Trophoblast cell (in vitro differentiated cells and primary cell): ENCODE results near the gene OSBPL1A.

Experiments
- DNase-seq, 2 donors: peaks; one replicate each; pipeline ENCODE4 v3.0.0-alpha.2; 2016
- H2AFZ ChIP-seq: 2 replicates; pipeline ENCODE4 v1.6.1; 2013; ENCODE audit warnings: low read length, moderate library complexity, mild to moderate bottlenecking; ENCODE audit not compliant: insufficient read depth, poor library complexity
- H2AK5ac ChIP-seq: 2 replicates; pipeline ENCODE4 v1.6.1; 2013; ENCODE audit warnings: mild to moderate bottlenecking, low read length
- H2BK120ac ChIP-seq: 2 replicates; pipeline ENCODE4 v1.6.1; 2013; ENCODE audit warnings: low read length, mild to moderate bottlenecking, moderate library complexity; ENCODE audit not compliant: insufficient read depth, poor library complexity
- H2BK12ac ChIP-seq: 2 replicates; pipeline ENCODE4 v1.6.1; 2013; ENCODE audit warnings: mild to moderate bottlenecking, low read length, moderate library complexity
- H2BK5ac ChIP-seq: 2 replicates; pipeline ENCODE4 v1.6.1; 2013; ENCODE audit warnings: low read length, low read depth, moderate library complexity, mild to moderate bottlenecking; ENCODE audit not compliant: poor library complexity
- H3K14ac ChIP-seq: 2 replicates; pipeline ENCODE4 v1.6.1; 2013; ENCODE audit warnings: mild to moderate bottlenecking, low read length
- H3K18ac ChIP-seq: 2 replicates; pipeline ENCODE4 v1.6.1; 2013; ENCODE audit warnings: mild to moderate bottlenecking, low read length
- H3K23ac ChIP-seq: 2 replicates; pipeline ENCODE4 v1.6.1; 2013; ENCODE audit warnings: low read length
- H3K27ac ChIP-seq: 2 replicates; pipeline ENCODE4 v1.5.1; 2013; ENCODE audit warnings: low read depth, mild to moderate bottlenecking, inconsistent platforms, low read length, moderate library complexity
- H3K27me3 ChIP-seq: 2 replicates; pipeline ENCODE4 v1.6.1; 2013; ENCODE audit warnings: inconsistent platforms, mild to moderate bottlenecking, low read length, moderate library complexity; ENCODE audit not compliant: insufficient read depth
- H3K36me3 ChIP-seq, 2 experiments: 1 replicate in 1 of 2; 2 replicates in 1 of 2; pipeline ENCODE4 v1.6.1; 2013; ENCODE audit warnings: low read length in 2 of 2, mild to moderate bottlenecking in 2 of 2, moderate library complexity in 1 of 2; ENCODE audit not compliant: insufficient read depth in 2 of 2, control insufficient read depth in 1 of 2
- H3K4ac ChIP-seq: 2 replicates; pipeline ENCODE4 v1.6.1; 2013; ENCODE audit warnings: low read depth, mild to moderate bottlenecking, low read length, moderate library complexity
- H3K4me1 ChIP-seq, 2 experiments: 1 replicate in 1 of 2; 2 replicates in 1 of 2; pipeline ENCODE4 v1.6.1; 2013; ENCODE audit warnings: low read length in 2 of 2, mild to moderate bottlenecking in 2 of 2, moderate library complexity in 1 of 2; ENCODE audit not compliant: insufficient read depth in 2 of 2, control insufficient read depth in 1 of 2
- H3K4me2 ChIP-seq: 2 replicates; pipeline ENCODE4 v1.6.1; 2013; ENCODE audit warnings: inconsistent platforms, mild to moderate bottlenecking, low read length, moderate library complexity
- H3K4me3 ChIP-seq: 2 replicates; pipeline ENCODE4 v1.5.1; 2013; ENCODE audit warnings: mild to moderate bottlenecking, low read depth, low read length, inconsistent platforms
- H3K79me1 ChIP-seq: one replicate; pipeline ENCODE4 v1.6.1; 2013; ENCODE audit warnings: low read length
- H3K79me2 ChIP-seq: 2 replicates; pipeline ENCODE4 v1.6.1; 2013; ENCODE audit warnings: low read length, mild to moderate bottlenecking; ENCODE audit not compliant: control insufficient read depth, insufficient read depth, poor library complexity
- H3K9ac ChIP-seq: 2 replicates; pipeline ENCODE4 v1.6.1; 2013; ENCODE audit warnings: mild to moderate bottlenecking, low read length
- H3K9me3 ChIP-seq: 2 replicates; pipeline ENCODE4 v1.6.1; 2013; ENCODE audit warnings: low read depth, mild to moderate bottlenecking, control low read depth, inconsistent platforms, low read length; ENCODE audit not compliant: insufficient read depth
- H4K12ac ChIP-seq: 2 replicates; pipeline ENCODE4 v1.6.1; 2013; ENCODE audit warnings: low read depth, mild to moderate bottlenecking, low read length, moderate library complexity
- H4K8ac ChIP-seq: 2 replicates; pipeline ENCODE4 v1.6.1; 2013; ENCODE audit warnings: low read depth, mild to moderate bottlenecking, low read length, moderate library complexity
- H4K91ac ChIP-seq: one replicate; pipeline ENCODE4 v1.6.1; 2013; ENCODE audit warnings: low read depth, mild to moderate bottlenecking, low read length, moderate library complexity
- WGBS: extraction: QIAGEN DNeasy Blood & Tissue Kit; methylation state at CpG from one replicate; pipeline ENCODE4 v1.1.7; 2013; ENCODE audit warnings: missing lambda C conversion rate; ENCODE audit not compliant: insufficient read length, insufficient coverage; ENCODE audit errors: extremely low coverage; 5-methylcytosine and 5-hydroxymethylcytosine counted together

Gene OSBPL1A

GRCh38 chr18:24263050-24263449 is 134.6 kb downstream of the OSBPL1A start:
- Histone ChIP-seq H2BK5ac (no peak overlapping the region), H3K4me2 (no peak overlapping the region), H3K36me3 (peaks cover 0 to 2% of the 10 kb centered on the region in 2 experiments), H3K27ac (no peak overlapping the region), H3K79me2 (peaks cover 1% of the 10 kb centered on the region), H3K9ac (no peak overlapping the region), H2AFZ (no peak overlapping the region), H3K14ac (no peak overlapping the region), H2AK5ac (no peak overlapping the region), H3K4me1 (no peaks in the 10 kb centered on the region), H4K12ac (no peak overlapping the region), H3K18ac (no peak overlapping the region), H2BK12ac (no peak overlapping the region), H4K91ac (no peak overlapping the region), H3K79me1 (no peaks in the 10 kb centered on the region), H3K4me3 (no peak overlapping the region), H3K23ac (no peak overlapping the region), H3K9me3 (no peaks in the 10 kb centered on the region), H3K4ac (no peak overlapping the region), H4K8ac (no peak overlapping the region), H3K27me3 (no peaks in the 10 kb centered on the region), H2BK120ac (no peak overlapping the region)
- no peak for DNase-seq
- WGBS: no CpG with 5 or more reads among the region's 2 CpGs

DNA sequence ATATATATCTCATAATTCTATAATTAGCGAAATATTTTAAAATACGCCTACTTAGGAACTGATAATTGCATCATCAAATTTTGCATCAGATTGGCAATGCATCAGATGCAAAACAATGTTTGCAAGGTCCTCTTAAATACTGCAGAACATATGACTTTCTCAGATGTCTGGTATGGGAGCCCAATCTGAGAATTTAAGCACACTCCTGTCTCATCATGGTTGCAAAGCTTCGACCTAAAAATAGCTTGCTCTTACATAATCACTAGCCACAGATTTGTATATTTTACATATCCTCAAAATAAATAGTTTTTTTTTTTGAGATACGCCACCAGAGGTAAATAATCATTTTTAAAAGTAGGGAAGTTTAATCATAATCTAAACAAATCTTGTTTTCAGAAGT is 135.5 kb downstream of the OSBPL1A start:
- WGBS: no CpG with 5 or more reads among the region's 4 CpGs
- no peak overlapping the region for H4K91ac ChIP-seq
- H3K27me3 ChIP-seq: no peaks in the 10 kb centered on the region
- H3K23ac ChIP-seq: no peak overlapping the region
- H3K27ac ChIP-seq: no peak overlapping the region
- no peak overlapping the region for H3K14ac ChIP-seq
- no peak overlapping the region for H3K9ac ChIP-seq
- H3K4me3 ChIP-seq: no peak overlapping the region
- H3K79me2 ChIP-seq: peaks cover 1% of the 10 kb centered on the region
- no peak overlapping the region for H3K4me2 ChIP-seq
- no peak overlapping the region for H2AK5ac ChIP-seq
- no peak overlapping the region for H4K8ac ChIP-seq
- H4K12ac ChIP-seq: no peak overlapping the region
- no peak overlapping the region for H2BK120ac ChIP-seq
- no peak overlapping the region for H2BK12ac ChIP-seq
- H3K36me3 ChIP-seq: peaks cover 0 to 2% of the 10 kb centered on the region in 2 experiments
- H2BK5ac ChIP-seq: no peak overlapping the region
- H3K79me1 ChIP-seq: no peaks in the 10 kb centered on the region
- no peaks in the 10 kb centered on the region for H3K9me3 ChIP-seq
- H3K4me1 ChIP-seq: no peaks in the 10 kb centered on the region
- no peak overlapping the region for H3K4ac ChIP-seq
- H2AFZ ChIP-seq: no peak overlapping the region
- DNase-seq: no peak
- H3K18ac ChIP-seq: no peak overlapping the region

DNA sequence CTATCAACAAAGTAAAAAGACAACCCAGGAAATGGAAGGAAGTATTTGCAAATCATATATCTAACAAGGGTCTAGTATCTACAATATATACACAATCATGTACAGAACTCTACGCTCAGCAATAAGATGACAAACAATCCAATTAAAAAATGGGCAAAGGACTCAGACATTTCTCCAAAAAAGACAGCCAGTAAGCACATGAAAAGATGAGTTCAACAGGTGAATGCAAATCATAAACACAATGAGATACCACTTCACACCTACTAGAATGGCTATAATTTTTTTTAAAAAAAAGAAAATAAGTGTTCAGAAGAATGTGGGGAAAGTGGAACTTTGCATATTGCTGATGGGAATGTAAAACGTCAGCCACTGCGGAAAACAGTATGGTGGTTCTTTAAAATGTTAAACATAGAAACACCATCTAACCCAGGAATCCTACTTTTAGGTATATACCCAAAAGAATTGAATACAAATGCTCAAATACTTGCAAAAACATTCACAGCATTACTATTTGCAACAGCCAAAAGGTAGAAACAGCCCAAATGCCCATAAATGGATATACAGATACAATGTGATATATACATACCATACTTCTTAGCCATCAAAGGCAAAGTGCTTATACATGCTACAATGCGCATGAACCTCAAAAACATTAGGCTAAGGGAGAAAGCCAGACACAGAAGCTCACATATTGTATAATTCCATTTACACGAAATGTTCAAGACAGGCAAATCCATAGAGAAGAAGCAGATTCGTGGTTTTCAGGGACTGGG is 137.6 kb downstream of the OSBPL1A start:
- H3K27ac ChIP-seq: no peak overlapping the region
- no peak overlapping the region for H4K12ac ChIP-seq
- no peak overlapping the region for H3K14ac ChIP-seq
- H3K79me1 ChIP-seq: no peaks in the 10 kb centered on the region
- no peaks in the 10 kb centered on the region for H3K36me3 ChIP-seq
- H3K79me2 ChIP-seq: no peaks in the 10 kb centered on the region
- no peak overlapping the region for H4K91ac ChIP-seq
- no peak overlapping the region for H3K4ac ChIP-seq
- peak in 1 of 2 donors; percentile 23 for DNase-seq
- H3K27me3 ChIP-seq: no peaks in the 10 kb centered on the region
- H3K9ac ChIP-seq: no peak overlapping the region
- no peak overlapping the region for H3K4me2 ChIP-seq
- H4K8ac ChIP-seq: no peak overlapping the region
- no peak overlapping the region for H3K18ac ChIP-seq
- no peaks in the 10 kb centered on the region for H3K9me3 ChIP-seq
- H3K23ac ChIP-seq: no peak overlapping the region
- H3K4me1 ChIP-seq: no peaks in the 10 kb centered on the region
- H2BK120ac ChIP-seq: no peak overlapping the region
- H2AK5ac ChIP-seq: no peak overlapping the region
- H2BK12ac ChIP-seq: no peak overlapping the region
- no peak overlapping the region for H2BK5ac ChIP-seq
- no CpG with 5 or more reads among the region's 6 CpGs for WGBS
- H3K4me3 ChIP-seq: no peak overlapping the region
- H2AFZ ChIP-seq: no peak overlapping the region

- Histone ChIP-seq H3K23ac (no peak overlapping the region), H3K79me2 (no peaks in the 10 kb centered on the region), H3K27me3 (no peaks in the 10 kb centered on the region), H3K4me3 (no peak overlapping the region), H3K4me1 (peaks cover 3 to 5% of the 10 kb centered on the region in 2 experiments), H4K91ac (no peak overlapping the region), H3K4ac (no peak overlapping the region), H3K9me3 (no peaks in the 10 kb centered on the region), H4K8ac (no peak overlapping the region), H3K18ac (no peak overlapping the region), H3K36me3 (no peaks in the 10 kb centered on the region), H2AK5ac (no peak overlapping the region), H4K12ac (no peak overlapping the region), H3K9ac (no peak overlapping the region), H3K79me1 (no peaks in the 10 kb centered on the region), H2AFZ (no peak overlapping the region), H3K27ac (no peak overlapping the region), H2BK5ac (no peak overlapping the region), H3K14ac (no peak overlapping the region), H3K4me2 (no peak overlapping the region), H2BK120ac (no peak overlapping the region), H2BK12ac (no peak overlapping the region)
- DNase-seq: no peak
- WGBS: no CpG with 5 or more reads among the region's 1 CpG
Observed at GRCh38 chr18:24254071-24254470, 143.6 kb downstream of the OSBPL1A start.
